Thymus (tissue), 11 donors: ENCODE measurements around the gene TSSC4. TPM values are rescaled to one million over a fixed set of nuclear protein-coding genes. Genes with fewer than 3 reads are reported as not detected.

Experiments used
- DNase-seq, 9 donors: peaks; one replicate each; pipeline ENCODE4 v3.0.0-alpha.2; 2013; ENCODE audit warnings: low spot score in 9 of 9, low read depth in 6 of 9, missing footprints in 1 of 9
- H3K27ac ChIP-seq, 2 donors: one replicate each; pipeline ENCODE4 v1.5.1; 2013; ENCODE audit warnings: control low read depth in 1 of 2, low read depth in 1 of 2, low read length in 1 of 2, mild to moderate bottlenecking in 1 of 2, moderate library complexity in 1 of 2
- H3K27me3 ChIP-seq, 2 donors: one replicate each; pipeline ENCODE4 v1.5.1; 2013; ENCODE audit warnings: low read length in 1 of 2; ENCODE audit not compliant: control insufficient read depth in 2 of 2, insufficient read depth in 1 of 2
- H3K36me3 ChIP-seq, 2 donors: one replicate each; pipeline ENCODE4 v1.5.1; 2013; ENCODE audit warnings: low read length in 1 of 2, mild to moderate bottlenecking in 1 of 2, moderate library complexity in 1 of 2; ENCODE audit not compliant: control insufficient read depth in 2 of 2, insufficient read depth in 2 of 2
- H3K4me1 ChIP-seq, 2 donors: one replicate each; pipeline ENCODE4 v1.5.1; 2013; ENCODE audit warnings: low read length in 2 of 2; ENCODE audit not compliant: control insufficient read depth in 2 of 2, insufficient read depth in 2 of 2
- H3K4me3 ChIP-seq, 2 donors: one replicate each; pipeline ENCODE4 v1.5.1; 2013; ENCODE audit warnings: low read length in 2 of 2, control low read depth in 1 of 2, mild to moderate bottlenecking in 1 of 2
- H3K9me3 ChIP-seq, 2 donors: one replicate each; pipeline ENCODE4 v1.5.1; 2013; ENCODE audit warnings: low read length in 1 of 2, mild to moderate bottlenecking in 1 of 2; ENCODE audit not compliant: control insufficient read depth in 2 of 2, insufficient read depth in 1 of 2
- WGBS: extraction: QIAGEN DNeasy Blood & Tissue Kit; methylation state at CpG from one replicate; pipeline ENCODE4 v1.1.7; 2013; 5-methylcytosine and 5-hydroxymethylcytosine counted together
- polyA plus RNA-seq: library from polyadenylated mRNA; stranded (reverse); fragments of 200-250 nt; gene quantifications from one replicate; pipeline ENCODE4 v1.2.3, GENCODE V29; 2013
- total RNA-seq: library from RNA; stranded (reverse); fragments of 120-200 nt; gene quantifications from one replicate; pipeline ENCODE4 v1.2.4, GENCODE V29; 2013
- donor health status: healthy.

The TSSC4 gene
- total and polyA plus RNA-seq, 2 donors: 56.8 to 62.0 TPM

DNA sequence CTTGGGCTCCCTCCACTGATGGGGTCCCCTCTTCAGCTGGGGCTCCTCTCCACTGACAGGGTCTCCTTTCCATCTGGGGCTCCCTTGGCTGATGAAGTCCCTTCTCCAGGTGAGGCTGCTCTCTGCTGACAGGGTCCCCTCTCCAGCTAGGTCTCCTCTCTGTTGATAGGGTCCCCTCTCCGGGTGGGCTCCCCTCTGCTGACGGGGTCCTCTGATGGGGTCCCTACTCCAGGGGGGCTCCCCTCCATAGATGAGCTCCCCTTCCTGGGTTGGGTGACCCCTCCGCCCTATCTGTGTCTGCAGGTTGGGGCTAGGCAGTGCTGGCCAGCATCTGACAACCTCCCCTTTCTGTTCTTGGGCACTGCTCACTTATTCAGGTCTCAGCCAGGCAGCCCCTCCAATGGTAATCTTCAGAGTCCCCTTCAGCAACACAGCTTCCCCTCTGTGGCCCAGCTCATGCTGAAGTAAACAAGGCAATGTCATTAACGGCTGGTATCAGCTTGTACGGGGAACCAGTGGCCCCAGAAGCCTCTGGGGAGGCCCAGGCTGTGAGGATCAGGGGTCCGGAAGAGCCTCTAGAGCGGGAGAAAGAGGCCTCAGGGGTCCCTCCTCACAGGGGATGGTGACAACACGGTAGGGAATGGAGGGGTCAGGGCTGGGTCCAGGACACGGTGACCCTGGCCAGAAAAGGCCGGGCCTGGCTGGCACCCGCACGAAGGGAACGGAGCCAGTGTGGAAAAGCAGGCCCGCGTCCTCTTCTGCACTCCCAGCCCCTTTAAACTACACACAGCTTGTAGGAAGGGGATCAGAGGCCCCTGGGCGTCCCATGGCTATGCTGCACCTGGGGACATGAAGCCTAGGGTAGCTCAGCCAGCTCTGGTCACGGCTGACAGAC, 33.0 kb upstream of the TSSC4 start:
- WGBS: 92% methylated on average over 17 of the region's 17 CpGs

DNA sequence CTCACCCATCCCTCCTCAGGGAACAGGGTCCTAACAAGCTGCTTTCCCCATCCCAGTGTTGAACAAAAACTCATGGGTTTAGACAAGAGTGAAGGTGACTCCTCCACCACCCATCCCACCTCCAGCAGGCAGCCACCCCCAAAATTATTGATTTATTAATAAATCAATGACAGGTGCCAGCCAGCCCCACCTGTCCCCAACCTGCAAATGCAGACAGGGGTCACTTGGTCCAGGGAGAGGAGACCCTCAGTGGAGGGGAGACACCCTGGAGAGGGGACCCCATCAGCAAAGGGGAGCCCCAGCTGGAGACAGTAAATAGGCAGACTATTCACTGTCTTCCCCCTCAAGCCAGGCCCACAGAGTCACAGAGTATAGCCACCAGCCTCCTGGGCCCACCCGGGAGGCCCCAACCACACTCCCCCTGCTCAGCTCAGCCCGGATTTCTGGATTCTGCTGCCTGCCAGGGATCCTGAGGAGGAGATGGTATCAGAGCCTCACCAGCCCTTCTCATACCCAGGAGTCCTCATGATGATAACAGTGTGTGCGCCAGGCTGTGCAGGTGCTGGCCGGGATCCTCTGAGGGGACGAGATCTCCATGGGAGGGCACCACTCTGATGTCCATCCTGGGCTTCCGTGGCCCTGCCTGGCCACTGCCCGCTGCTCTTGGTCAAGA, 32.2 kb upstream of the TSSC4 start:
- Histone ChIP-seq H3K36me3 (no peaks in the 10 kb centered on the region), H3K9me3 (no peaks in the 10 kb centered on the region), H3K4me1 (no peaks in the 10 kb centered on the region), H3K27ac (no peak overlapping the region), H3K27me3 (no peaks in the 10 kb centered on the region), H3K4me3 (no peak overlapping the region)
- 94% methylated on average over 7 of the region's 7 CpGs for WGBS
- DNase-seq: no peak

More for the DNA sequence above, 33.0 kb upstream of the TSSC4 start:
- Histone ChIP-seq H3K4me3 (no peak overlapping the region), H3K27ac (no peak overlapping the region), H3K9me3 (no peaks in the 10 kb centered on the region), H3K4me1 (no peaks in the 10 kb centered on the region), H3K27me3 (no peaks in the 10 kb centered on the region), H3K36me3 (no peaks in the 10 kb centered on the region)
- no peak for DNase-seq

DNA sequence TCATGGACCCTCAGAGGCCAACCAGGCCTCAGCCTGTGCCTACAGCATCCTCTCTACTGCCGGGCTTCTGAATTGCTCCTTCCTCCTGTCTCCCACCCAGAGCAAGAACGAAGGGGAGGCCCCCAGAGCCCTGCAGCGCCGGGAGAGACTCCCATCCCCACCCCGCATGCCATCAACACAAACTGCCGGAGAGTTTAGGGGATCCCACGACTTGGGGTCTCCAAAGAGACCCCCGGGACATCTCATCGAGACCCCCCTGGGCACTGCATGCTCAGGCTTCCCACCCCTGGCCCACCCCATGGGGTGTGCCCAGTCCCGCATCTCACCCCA, 31.7 kb upstream of the TSSC4 start:
- WGBS: 97% methylated on average over 10 of the region's 10 CpGs
- Histone ChIP-seq H3K4me3 (no peak overlapping the region), H3K4me1 (no peaks in the 10 kb centered on the region), H3K36me3 (no peaks in the 10 kb centered on the region), H3K9me3 (no peaks in the 10 kb centered on the region), H3K27me3 (no peaks in the 10 kb centered on the region), H3K27ac (no peak overlapping the region)
- DNase-seq: no peak

DNA sequence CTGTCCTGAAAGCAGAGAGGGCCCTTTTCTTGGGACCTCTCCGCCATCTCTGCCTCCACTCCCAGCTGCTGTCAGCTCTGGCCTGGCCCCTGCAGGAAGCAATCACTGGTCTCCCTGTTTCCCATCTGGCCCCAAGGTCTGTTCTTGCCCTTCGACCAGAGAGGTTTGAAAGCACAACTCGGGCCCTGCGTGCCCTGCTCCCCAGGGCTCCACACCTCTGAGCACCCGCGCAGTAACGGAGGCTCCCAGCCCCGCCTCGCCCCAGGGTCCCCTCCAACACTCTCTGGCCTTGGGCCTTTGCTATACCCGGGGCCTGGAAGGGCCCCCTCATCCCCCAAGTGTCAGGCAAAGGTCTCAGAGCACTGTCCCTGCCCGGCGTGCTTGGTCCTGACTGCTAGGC, 31.2 kb upstream of the TSSC4 start:
- 96% methylated on average over 12 of the region's 12 CpGs for WGBS
- no peak for DNase-seq
- no peak overlapping the region for H3K27ac ChIP-seq

DNA sequence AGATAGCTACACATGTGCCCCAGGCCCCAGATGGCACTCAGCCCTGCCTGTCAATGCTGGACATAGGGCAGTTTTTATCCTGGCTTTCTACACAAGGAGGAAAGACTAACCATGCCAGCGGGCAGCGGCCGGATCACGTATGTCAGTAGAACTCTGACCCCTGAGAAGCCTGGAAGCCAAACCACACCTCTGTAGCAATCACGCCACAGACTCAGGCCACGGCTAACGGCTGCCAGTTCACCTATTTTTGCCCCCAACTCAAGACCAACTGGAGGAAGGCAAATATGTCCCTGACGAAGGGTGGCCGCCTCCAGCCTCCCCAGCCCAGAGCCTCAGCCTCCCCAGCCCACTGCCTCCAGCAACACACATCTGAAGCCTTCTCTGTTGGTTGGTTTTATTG, 30.7 kb upstream of the TSSC4 start:
- no peak for DNase-seq
- Histone ChIP-seq H3K4me1 (no peaks in the 10 kb centered on the region), H3K36me3 (no peaks in the 10 kb centered on the region), H3K27ac (no peak overlapping the region), H3K9me3 (no peaks in the 10 kb centered on the region), H3K27me3 (no peaks in the 10 kb centered on the region), H3K4me3 (no peak overlapping the region)
- WGBS: 90% methylated on average over 9 of the region's 9 CpGs

More for the DNA sequence above, 31.2 kb upstream of the TSSC4 start:
- no peaks in the 10 kb centered on the region for H3K9me3 ChIP-seq
- no peaks in the 10 kb centered on the region for H3K4me1 ChIP-seq
- H3K36me3 ChIP-seq: no peaks in the 10 kb centered on the region
- no peak overlapping the region for H3K4me3 ChIP-seq
- H3K27me3 ChIP-seq: no peaks in the 10 kb centered on the region

GRCh38 chr11:2374456-2375201, 25.9 kb upstream of the TSSC4 start:
- DNase-seq: no peak
- Histone ChIP-seq H3K4me1 (peaks cover 17% of the 10 kb centered on the region in 2 donors), H3K36me3 (no peaks in the 10 kb centered on the region), H3K9me3 (no peaks in the 10 kb centered on the region), H3K27ac (no peak overlapping the region), H3K27me3 (no peaks in the 10 kb centered on the region), H3K4me3 (no peak overlapping the region)
- 99% methylated on average over 15 of the region's 15 CpGs for WGBS

DNA sequence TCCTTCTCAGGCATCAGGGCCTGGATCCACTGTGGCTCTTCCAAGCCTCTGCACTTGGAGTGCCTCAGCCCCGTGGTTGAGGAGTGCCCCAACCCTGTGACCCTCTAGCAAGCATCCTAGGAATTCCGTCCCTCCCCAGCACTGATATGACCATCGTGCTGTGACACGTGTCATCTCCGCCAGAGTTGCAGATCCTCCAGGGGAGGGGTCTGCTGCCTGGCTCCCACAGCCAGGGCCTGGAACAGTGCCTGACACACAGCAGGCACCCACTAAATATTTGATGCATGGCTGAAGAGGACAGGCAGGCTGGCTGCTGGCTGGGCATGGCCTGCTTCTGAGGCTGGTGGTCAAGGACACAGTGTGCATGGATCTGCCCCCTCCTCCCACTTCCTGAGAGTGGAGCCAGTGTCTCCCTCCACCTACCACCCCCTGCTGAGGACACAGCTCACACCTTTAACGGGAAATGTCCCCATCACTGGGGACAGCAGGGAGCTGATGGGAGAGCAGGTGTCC, 25.2 kb upstream of the TSSC4 start:
- Histone ChIP-seq H3K4me3 (no peak overlapping the region), H3K9me3 (no peaks in the 10 kb centered on the region), H3K36me3 (peaks cover 0 to 7% of the 10 kb centered on the region in 2 donors), H3K4me1 (peaks cover 22 to 23% of the 10 kb centered on the region in 2 donors), H3K27ac (no peak overlapping the region), H3K27me3 (no peaks in the 10 kb centered on the region)
- DNase-seq: no peak
- 95% methylated on average over 6 of the region's 6 CpGs for whole genome bisulfite sequencing

GRCh38 chr11:2375964-2376551, 24.5 kb upstream of the TSSC4 start:
- peaks cover 1 to 3% of the 10 kb centered on the region in 2 donors for H3K9me3 ChIP-seq
- peaks cover 22 to 29% of the 10 kb centered on the region in 2 donors for H3K4me1 ChIP-seq
- H3K27me3 ChIP-seq: no peaks in the 10 kb centered on the region
- H3K36me3 ChIP-seq: peaks cover 0 to 11% of the 10 kb centered on the region in 2 donors
- H3K27ac ChIP-seq: no peak overlapping the region
- H3K4me3 ChIP-seq: no peak overlapping the region
- DNase-seq: no peak
- 94% methylated on average over 16 of the region's 16 CpGs for WGBS
